ENCODE measurements around the gene MAP2. TPM values are rescaled to one million over a fixed set of nuclear protein-coding genes. Genes with fewer than 3 reads are reported as not detected.

MAP2 gene
- total RNA-seq, 2 experiments from 2014 or later: 0.10 TPM; not detected in 1

- Histone ChIP-seq H3K79me2 (ENCODE audit: insufficient read depth, low read depth, low read length) (no peaks in the 10 kb centered on the region), H3K4me1 (ENCODE audit: insufficient read depth, low read length, poor library complexity, severe bottlenecking) (no peaks in the 10 kb centered on the region), H3K9me2 (ENCODE audit: insufficient read depth, low read length) (no peaks in the 10 kb centered on the region), H3K4me2 (ENCODE audit: low read length) (no peak overlapping the region), H3K4me3 (ENCODE audit: low read depth, low read length, poor library complexity, severe bottlenecking) (no peak overlapping the region), H4K20me1 (ENCODE audit: insufficient read depth, low read length) (no peaks in the 10 kb centered on the region), H3K36me3 (ENCODE audit: insufficient read depth, low read length) (no peaks in the 10 kb centered on the region), H2AFZ (ENCODE audit: low read length) (no peak overlapping the region), H3K9me3 (ENCODE audit: low read length) (no peaks in the 10 kb centered on the region), H3K27ac (ENCODE audit: low read depth, low read length, poor library complexity, severe bottlenecking) (no peak overlapping the region)
- TF ChIP-seq EZH2phosphoT487 (IDR thresholded peaks at IDR 0.05; ENCODE audit: borderline replicate concordance, low read depth, low read length): no peak
- TF ChIP-seq CTCF (conservative IDR thresholded peaks at IDR 0.05; ENCODE audit: low read length): no peak
- intact Hi-C loops (cut with micrococcal nuclease; ENCODE audit: unreplicated experiment): no loop called here
- CTCF ChIA-PET (ENCODE audit: unreplicated experiment): no interaction called here
- DNase-seq (ENCODE audit: low spot score): no peak
- BruUV-seq (replicated peaks): no TSS peak
- POLR2A ChIA-PET: interaction anchor here (0.7 kb wide), 1 partner anchor 1586 kb away, joined by 3 read pairs; no protein-coding TSS in a partner anchor
These were observed 36.4 kb downstream of the MAP2 start for GRCh38 chr2:209460151-209460761.

- no peak for DNase-seq (ENCODE audit: low spot score)
- Histone ChIP-seq H3K4me3 (ENCODE audit: low read depth, low read length, poor library complexity, severe bottlenecking) (no peak overlapping the region), H3K79me2 (ENCODE audit: insufficient read depth, low read depth, low read length) (no peaks in the 10 kb centered on the region), H4K20me1 (ENCODE audit: insufficient read depth, low read length) (no peaks in the 10 kb centered on the region), H3K4me1 (ENCODE audit: insufficient read depth, low read length, poor library complexity, severe bottlenecking) (no peaks in the 10 kb centered on the region), H3K9me3 (ENCODE audit: low read length) (no peaks in the 10 kb centered on the region), H3K9me2 (ENCODE audit: insufficient read depth, low read length) (no peaks in the 10 kb centered on the region), H3K36me3 (ENCODE audit: insufficient read depth, low read length) (no peaks in the 10 kb centered on the region), H3K27ac (ENCODE audit: low read depth, low read length, poor library complexity, severe bottlenecking) (no peak overlapping the region), H3K4me2 (ENCODE audit: low read length) (no peak overlapping the region), H2AFZ (ENCODE audit: low read length) (no peak overlapping the region)
- ChIA-PET CTCF (ENCODE audit: unreplicated experiment) (no interaction called here), POLR2A (no interaction called here)
- intact Hi-C loops (cut with micrococcal nuclease; ENCODE audit: unreplicated experiment): no loop called here
- TF ChIP-seq CTCF (conservative IDR thresholded peaks at IDR 0.05; ENCODE audit: low read length) (0 out of 2 replicates have a peak, but pooled peaks have one; percentile 33), EZH2phosphoT487 (IDR thresholded peaks at IDR 0.05; ENCODE audit: borderline replicate concordance, low read depth, low read length) (no peak)
- no TSS peak for BruUV-seq (replicated peaks)
These were observed 39.4 kb downstream of the MAP2 start for GRCh38 chr2:209463226-209463625.

- Histone ChIP-seq H4K20me1 (ENCODE audit: insufficient read depth, low read length) (no peaks in the 10 kb centered on the region), H3K9me3 (ENCODE audit: low read length) (no peaks in the 10 kb centered on the region), H3K4me3 (ENCODE audit: low read depth, low read length, poor library complexity, severe bottlenecking) (no peak overlapping the region), H3K36me3 (ENCODE audit: insufficient read depth, low read length) (no peaks in the 10 kb centered on the region), H3K27ac (ENCODE audit: low read depth, low read length, poor library complexity, severe bottlenecking) (no peak overlapping the region), H2AFZ (ENCODE audit: low read length) (no peak overlapping the region), H3K9me2 (ENCODE audit: insufficient read depth, low read length) (no peaks in the 10 kb centered on the region), H3K4me1 (ENCODE audit: insufficient read depth, low read length, poor library complexity, severe bottlenecking) (no peaks in the 10 kb centered on the region), H3K4me2 (ENCODE audit: low read length) (no peak overlapping the region), H3K79me2 (ENCODE audit: insufficient read depth, low read depth, low read length) (no peaks in the 10 kb centered on the region)
- TF ChIP-seq CTCF (conservative IDR thresholded peaks at IDR 0.05; ENCODE audit: low read length) (no peak), EZH2phosphoT487 (IDR thresholded peaks at IDR 0.05; ENCODE audit: borderline replicate concordance, low read depth, low read length) (no peak)
- intact Hi-C loops (cut with micrococcal nuclease; ENCODE audit: unreplicated experiment): no loop called here
- ChIA-PET CTCF (ENCODE audit: unreplicated experiment) (no interaction called here), POLR2A (interaction anchor here (1.0 kb wide), 1 partner anchor 50 kb away, joined by 3 read pairs; no protein-coding TSS in a partner anchor)
- no peak for DNase-seq (ENCODE audit: low spot score)
- BruUV-seq (replicated peaks): no TSS peak
These were observed 40.0 kb downstream of the MAP2 start for GRCh38 chr2:209463835-209464234.

All from OCI-LY7 (cell line).